Loucy (cell line): ENCODE data around the gene DOC2A.

ENCODE experiments used
- EZH2phosphoT487 ChIP-seq: fragments of 200-600 bp; IDR thresholded peaks from 2 replicates; pipeline ENCODE4 v1.6.1; 2018; ENCODE audit warnings: antibody characterized with exemption, mild to moderate bottlenecking, moderate library complexity, borderline replicate concordance
- TF ChIP-seq, protein P1 (sequence below): fragments of 200-600 bp; sonication (generic); conservative IDR thresholded peaks from 2 replicates; pipeline ENCODE4 v1.5.1; 2014; ENCODE audit warnings: mild to moderate bottlenecking, antibody characterized with exemption, low read length

GRCh38 chr16:30025156-30025555 lies 14.3 kb upstream of the DOC2A start:
- TF ChIP-seq, protein P1, sequence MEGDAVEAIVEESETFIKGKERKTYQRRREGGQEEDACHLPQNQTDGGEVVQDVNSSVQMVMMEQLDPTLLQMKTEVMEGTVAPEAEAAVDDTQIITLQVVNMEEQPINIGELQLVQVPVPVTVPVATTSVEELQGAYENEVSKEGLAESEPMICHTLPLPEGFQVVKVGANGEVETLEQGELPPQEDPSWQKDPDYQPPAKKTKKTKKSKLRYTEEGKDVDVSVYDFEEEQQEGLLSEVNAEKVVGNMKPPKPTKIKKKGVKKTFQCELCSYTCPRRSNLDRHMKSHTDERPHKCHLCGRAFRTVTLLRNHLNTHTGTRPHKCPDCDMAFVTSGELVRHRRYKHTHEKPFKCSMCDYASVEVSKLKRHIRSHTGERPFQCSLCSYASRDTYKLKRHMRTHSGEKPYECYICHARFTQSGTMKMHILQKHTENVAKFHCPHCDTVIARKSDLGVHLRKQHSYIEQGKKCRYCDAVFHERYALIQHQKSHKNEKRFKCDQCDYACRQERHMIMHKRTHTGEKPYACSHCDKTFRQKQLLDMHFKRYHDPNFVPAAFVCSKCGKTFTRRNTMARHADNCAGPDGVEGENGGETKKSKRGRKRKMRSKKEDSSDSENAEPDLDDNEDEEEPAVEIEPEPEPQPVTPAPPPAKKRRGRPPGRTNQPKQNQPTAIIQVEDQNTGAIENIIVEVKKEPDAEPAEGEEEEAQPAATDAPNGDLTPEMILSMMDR, result no peak
- TF ChIP-seq EZH2phosphoT487, result no peak
